ENCODE data around the gene TSC22D2.

GRCh38 chr3:150419076-150419868 is 11.2 kb downstream of the TSC22D2 start:
- TF ChIP-seq CTCF (IDR thresholded peaks at IDR 0.05) (no peak), POLR2A (IDR thresholded peaks at IDR 0.05) (no peak)
